ENCODE measurements around the gene APOL6.

The APOL6 gene

DNA sequence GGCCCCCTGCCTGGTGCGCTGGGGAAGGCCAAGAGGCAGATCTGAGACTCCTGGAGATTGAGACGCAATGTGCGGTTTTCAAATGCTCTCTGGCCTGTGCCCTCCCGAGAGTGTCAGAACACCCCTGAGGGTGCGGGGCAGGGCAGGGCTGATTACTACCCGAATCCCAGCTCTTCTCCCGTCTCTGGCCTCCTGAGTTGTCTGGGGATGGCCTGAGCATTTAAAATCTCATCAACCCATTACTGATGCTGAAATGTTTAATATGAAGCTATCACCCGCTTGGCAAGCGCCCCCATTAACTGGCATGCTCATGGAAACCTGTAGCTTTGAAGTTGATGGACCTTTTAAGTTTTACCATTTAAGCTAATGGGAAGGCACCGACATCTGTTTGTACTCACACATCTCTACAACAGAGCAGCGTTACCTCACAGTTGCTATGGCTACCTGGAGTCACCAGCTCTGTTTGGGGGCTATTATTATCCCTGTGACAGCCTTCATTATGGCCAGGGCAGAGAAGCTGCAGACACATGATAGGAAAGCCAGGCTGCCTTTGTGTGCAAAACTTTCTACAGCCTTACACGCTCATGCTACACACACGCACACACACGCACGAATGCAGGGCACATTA is 27.5 kb upstream of the APOL6 start:
- Histone ChIP-seq H3K36me3 (ENCODE audit: control insufficient read depth in 2 of 2, insufficient read depth in 1 of 2, low read length in 2 of 2) (no peaks in the 10 kb centered on the region), H3K9me3 (ENCODE audit: control insufficient read depth, insufficient read depth, low read depth, low read length) (no peaks in the 10 kb centered on the region), H3K4me3 (ENCODE audit: low read depth, low read length) (no peak overlapping the region), H3K4me1 (ENCODE audit: control insufficient read depth, insufficient read depth, low read length) (no peaks in the 10 kb centered on the region), H3K27ac (ENCODE audit: extremely low read depth, low read depth, low read length) (no peak overlapping the region)
- CTCF ChIA-PET = interaction anchor here (0.5 to 4.4 kb wide), 16 partner anchors 9 to 1236 kb away, joined by 3 to 25 read pairs (median 4); no protein-coding TSS in a partner anchor
- TF ChIP-seq, protein P1, sequence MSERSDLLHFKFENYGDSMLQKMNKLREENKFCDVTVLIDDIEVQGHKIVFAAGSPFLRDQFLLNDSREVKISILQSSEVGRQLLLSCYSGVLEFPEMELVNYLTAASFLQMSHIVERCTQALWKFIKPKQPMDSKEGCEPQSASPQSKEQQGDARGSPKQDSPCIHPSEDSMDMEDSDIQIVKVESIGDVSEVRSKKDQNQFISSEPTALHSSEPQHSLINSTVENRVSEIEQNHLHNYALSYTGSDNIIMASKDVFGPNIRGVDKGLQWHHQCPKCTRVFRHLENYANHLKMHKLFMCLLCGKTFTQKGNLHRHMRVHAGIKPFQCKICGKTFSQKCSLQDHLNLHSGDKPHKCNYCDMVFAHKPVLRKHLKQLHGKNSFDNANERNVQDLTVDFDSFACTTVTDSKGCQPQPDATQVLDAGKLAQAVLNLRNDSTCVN (tag by site-specific recombination; optimal IDR thresholded peaks at IDR 0.05) = no peak
- TF ChIP-seq, protein P2, sequence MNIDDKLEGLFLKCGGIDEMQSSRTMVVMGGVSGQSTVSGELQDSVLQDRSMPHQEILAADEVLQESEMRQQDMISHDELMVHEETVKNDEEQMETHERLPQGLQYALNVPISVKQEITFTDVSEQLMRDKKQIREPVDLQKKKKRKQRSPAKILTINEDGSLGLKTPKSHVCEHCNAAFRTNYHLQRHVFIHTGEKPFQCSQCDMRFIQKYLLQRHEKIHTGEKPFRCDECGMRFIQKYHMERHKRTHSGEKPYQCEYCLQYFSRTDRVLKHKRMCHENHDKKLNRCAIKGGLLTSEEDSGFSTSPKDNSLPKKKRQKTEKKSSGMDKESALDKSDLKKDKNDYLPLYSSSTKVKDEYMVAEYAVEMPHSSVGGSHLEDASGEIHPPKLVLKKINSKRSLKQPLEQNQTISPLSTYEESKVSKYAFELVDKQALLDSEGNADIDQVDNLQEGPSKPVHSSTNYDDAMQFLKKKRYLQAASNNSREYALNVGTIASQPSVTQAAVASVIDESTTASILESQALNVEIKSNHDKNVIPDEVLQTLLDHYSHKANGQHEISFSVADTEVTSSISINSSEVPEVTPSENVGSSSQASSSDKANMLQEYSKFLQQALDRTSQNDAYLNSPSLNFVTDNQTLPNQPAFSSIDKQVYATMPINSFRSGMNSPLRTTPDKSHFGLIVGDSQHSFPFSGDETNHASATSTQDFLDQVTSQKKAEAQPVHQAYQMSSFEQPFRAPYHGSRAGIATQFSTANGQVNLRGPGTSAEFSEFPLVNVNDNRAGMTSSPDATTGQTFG (tag by site-specific recombination; IDR thresholded peaks at IDR 0.05; ENCODE audit: borderline replicate concordance) = no peak
- TF ChIP-seq ZNF561 (tag by site-specific recombination; IDR thresholded peaks at IDR 0.05; ENCODE audit: borderline replicate concordance) (no peak), SETDB1 (IDR thresholded peaks at IDR 0.05; ENCODE audit: insufficient read length, low read length) (no peak), ZFP37 (tag by site-specific recombination; IDR thresholded peaks at IDR 0.05) (no peak), MZF1 (tag by site-specific recombination; IDR thresholded peaks at IDR 0.05; ENCODE audit: borderline replicate concordance) (no peak), EGR2 (tag by site-specific recombination; IDR thresholded peaks at IDR 0.05; ENCODE audit: low read depth) (no peak), ZNF366 (tag by site-specific recombination; conservative IDR thresholded peaks at IDR 0.05) (no peak), ZNF10 (tag by site-specific recombination; IDR thresholded peaks at IDR 0.05) (no peak), ZNF302 (tag by site-specific recombination; IDR thresholded peaks at IDR 0.05; ENCODE audit: low read depth) (no peak), SP7 (tag by site-specific recombination; IDR thresholded peaks at IDR 0.05) (peak; percentile 63), MYNN (tag by site-specific recombination; IDR thresholded peaks at IDR 0.05; ENCODE audit: borderline replicate concordance) (peak; percentile 73; the same call in 1 of the 2 replicates), ZNF707 (tag by site-specific recombination; IDR thresholded peaks at IDR 0.05) (no peak), ZNF248 (tag by site-specific recombination; IDR thresholded peaks at IDR 0.05) (no peak), ZNF341 (tag by site-specific recombination; IDR thresholded peaks at IDR 0.05; ENCODE audit: low read depth) (0 out of 2 replicates have a peak, but pooled peaks have one; percentile 25), KLF1 (tag by site-specific recombination; IDR thresholded peaks at IDR 0.05) (no peak), ZNF548 (tag by site-specific recombination; IDR thresholded peaks at IDR 0.05) (no peak), ZBTB17 (tag by site-specific recombination; IDR thresholded peaks at IDR 0.05) (peak; percentile 43; the same call in 1 of the 2 replicates), ZNF585B (tag by site-specific recombination; IDR thresholded peaks at IDR 0.05) (no peak), ZNF202 (tag by site-specific recombination; IDR thresholded peaks at IDR 0.05; ENCODE audit: borderline replicate concordance) (no peak), ZBTB20 (tag by site-specific recombination; IDR thresholded peaks at IDR 0.05) (no peak), ZNF214 (tag by site-specific recombination; IDR thresholded peaks at IDR 0.05; ENCODE audit: borderline replicate concordance) (no peak), ZNF510 (tag by site-specific recombination; IDR thresholded peaks at IDR 0.05; ENCODE audit: insufficient replicate concordance) (no peak), ZNF223 (tag by site-specific recombination; IDR thresholded peaks at IDR 0.05) (no peak), ZBTB8A (tag by site-specific recombination; IDR thresholded peaks at IDR 0.05) (no peak), YY2 (tag by site-specific recombination; IDR thresholded peaks at IDR 0.05) (no peak)
- TF ChIP-seq, protein P3, sequence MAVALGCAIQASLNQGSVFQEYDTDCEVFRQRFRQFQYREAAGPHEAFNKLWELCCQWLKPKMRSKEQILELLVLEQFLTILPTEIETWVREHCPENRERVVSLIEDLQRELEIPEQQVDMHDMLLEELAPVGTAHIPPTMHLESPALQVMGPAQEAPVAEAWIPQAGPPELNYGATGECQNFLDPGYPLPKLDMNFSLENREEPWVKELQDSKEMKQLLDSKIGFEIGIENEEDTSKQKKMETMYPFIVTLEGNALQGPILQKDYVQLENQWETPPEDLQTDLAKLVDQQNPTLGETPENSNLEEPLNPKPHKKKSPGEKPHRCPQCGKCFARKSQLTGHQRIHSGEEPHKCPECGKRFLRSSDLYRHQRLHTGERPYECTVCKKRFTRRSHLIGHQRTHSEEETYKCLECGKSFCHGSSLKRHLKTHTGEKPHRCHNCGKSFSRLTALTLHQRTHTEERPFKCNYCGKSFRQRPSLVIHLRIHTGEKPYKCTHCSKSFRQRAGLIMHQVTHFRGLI (tag by site-specific recombination; IDR thresholded peaks at IDR 0.05) = no peak
- TF ChIP-seq, protein P4, sequence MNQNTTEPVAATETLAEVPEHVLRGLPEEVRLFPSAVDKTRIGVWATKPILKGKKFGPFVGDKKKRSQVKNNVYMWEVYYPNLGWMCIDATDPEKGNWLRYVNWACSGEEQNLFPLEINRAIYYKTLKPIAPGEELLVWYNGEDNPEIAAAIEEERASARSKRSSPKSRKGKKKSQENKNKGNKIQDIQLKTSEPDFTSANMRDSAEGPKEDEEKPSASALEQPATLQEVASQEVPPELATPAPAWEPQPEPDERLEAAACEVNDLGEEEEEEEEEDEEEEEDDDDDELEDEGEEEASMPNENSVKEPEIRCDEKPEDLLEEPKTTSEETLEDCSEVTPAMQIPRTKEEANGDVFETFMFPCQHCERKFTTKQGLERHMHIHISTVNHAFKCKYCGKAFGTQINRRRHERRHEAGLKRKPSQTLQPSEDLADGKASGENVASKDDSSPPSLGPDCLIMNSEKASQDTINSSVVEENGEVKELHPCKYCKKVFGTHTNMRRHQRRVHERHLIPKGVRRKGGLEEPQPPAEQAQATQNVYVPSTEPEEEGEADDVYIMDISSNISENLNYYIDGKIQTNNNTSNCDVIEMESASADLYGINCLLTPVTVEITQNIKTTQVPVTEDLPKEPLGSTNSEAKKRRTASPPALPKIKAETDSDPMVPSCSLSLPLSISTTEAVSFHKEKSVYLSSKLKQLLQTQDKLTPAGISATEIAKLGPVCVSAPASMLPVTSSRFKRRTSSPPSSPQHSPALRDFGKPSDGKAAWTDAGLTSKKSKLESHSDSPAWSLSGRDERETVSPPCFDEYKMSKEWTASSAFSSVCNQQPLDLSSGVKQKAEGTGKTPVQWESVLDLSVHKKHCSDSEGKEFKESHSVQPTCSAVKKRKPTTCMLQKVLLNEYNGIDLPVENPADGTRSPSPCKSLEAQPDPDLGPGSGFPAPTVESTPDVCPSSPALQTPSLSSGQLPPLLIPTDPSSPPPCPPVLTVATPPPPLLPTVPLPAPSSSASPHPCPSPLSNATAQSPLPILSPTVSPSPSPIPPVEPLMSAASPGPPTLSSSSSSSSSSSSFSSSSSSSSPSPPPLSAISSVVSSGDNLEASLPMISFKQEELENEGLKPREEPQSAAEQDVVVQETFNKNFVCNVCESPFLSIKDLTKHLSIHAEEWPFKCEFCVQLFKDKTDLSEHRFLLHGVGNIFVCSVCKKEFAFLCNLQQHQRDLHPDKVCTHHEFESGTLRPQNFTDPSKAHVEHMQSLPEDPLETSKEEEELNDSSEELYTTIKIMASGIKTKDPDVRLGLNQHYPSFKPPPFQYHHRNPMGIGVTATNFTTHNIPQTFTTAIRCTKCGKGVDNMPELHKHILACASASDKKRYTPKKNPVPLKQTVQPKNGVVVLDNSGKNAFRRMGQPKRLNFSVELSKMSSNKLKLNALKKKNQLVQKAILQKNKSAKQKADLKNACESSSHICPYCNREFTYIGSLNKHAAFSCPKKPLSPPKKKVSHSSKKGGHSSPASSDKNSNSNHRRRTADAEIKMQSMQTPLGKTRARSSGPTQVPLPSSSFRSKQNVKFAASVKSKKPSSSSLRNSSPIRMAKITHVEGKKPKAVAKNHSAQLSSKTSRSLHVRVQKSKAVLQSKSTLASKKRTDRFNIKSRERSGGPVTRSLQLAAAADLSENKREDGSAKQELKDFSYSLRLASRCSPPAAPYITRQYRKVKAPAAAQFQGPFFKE (tag by site-specific recombination; IDR thresholded peaks at IDR 0.05; ENCODE audit: borderline replicate concordance) = no peak
- POLR2A ChIA-PET = interaction anchor here (0.6 to 1.3 kb wide), 2 partner anchors 9 to 457 kb away, joined by 3 read pairs; no protein-coding TSS in a partner anchor
